ENCODE measurements around the gene CADM4.

DNA sequence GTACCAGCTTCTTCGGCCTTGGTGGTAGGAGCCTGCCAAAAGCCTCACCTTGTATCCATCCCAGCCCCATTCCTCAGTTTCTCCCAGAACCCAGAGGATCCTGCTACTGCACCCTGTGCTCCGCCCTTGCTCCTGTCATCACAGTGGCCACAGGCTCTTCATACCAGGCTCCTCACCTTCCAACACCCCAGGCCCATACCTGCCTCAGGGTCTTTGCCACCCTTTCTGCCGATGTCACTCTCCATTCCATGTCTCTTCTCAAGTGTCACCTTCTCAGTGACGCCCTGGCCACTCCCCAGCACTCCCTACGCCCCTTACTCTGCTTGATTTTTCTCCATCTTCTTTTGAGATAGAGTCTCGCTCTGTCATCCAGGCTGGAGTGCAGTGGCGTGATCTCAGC is 29.8 kb downstream of the CADM4 start:
- TF ChIP-seq, protein P1, sequence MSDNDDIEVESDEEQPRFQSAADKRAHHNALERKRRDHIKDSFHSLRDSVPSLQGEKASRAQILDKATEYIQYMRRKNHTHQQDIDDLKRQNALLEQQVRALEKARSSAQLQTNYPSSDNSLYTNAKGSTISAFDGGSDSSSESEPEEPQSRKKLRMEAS (IDR thresholded peaks at IDR 0.05) = no peak
- TF ChIP-seq, protein P2, sequence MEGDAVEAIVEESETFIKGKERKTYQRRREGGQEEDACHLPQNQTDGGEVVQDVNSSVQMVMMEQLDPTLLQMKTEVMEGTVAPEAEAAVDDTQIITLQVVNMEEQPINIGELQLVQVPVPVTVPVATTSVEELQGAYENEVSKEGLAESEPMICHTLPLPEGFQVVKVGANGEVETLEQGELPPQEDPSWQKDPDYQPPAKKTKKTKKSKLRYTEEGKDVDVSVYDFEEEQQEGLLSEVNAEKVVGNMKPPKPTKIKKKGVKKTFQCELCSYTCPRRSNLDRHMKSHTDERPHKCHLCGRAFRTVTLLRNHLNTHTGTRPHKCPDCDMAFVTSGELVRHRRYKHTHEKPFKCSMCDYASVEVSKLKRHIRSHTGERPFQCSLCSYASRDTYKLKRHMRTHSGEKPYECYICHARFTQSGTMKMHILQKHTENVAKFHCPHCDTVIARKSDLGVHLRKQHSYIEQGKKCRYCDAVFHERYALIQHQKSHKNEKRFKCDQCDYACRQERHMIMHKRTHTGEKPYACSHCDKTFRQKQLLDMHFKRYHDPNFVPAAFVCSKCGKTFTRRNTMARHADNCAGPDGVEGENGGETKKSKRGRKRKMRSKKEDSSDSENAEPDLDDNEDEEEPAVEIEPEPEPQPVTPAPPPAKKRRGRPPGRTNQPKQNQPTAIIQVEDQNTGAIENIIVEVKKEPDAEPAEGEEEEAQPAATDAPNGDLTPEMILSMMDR (IDR thresholded peaks at IDR 0.05; ENCODE audit: low read depth, low read length, missing input control) = no peak
- TF ChIP-seq, protein P3, sequence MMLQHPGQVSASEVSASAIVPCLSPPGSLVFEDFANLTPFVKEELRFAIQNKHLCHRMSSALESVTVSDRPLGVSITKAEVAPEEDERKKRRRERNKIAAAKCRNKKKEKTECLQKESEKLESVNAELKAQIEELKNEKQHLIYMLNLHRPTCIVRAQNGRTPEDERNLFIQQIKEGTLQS (IDR thresholded peaks at IDR 0.05) = no peak
- TF ChIP-seq YY1 (IDR thresholded peaks at IDR 0.05) (no peak), RXRA (IDR thresholded peaks at IDR 0.05) (no peak), GABPA (IDR thresholded peaks at IDR 0.05 in 1 of 2, conservative IDR thresholded peaks at IDR 0.05 in 1 of 2) (no peak)

Data from liver (tissue), 3 donors.